Stimulated activated CD8-positive, alpha-beta memory T cell treated with anti-CD3 and anti-CD28 coated beads, Interleukin-2, amount 100 ng/mL, for 48 hours (primary cell): ENCODE results near the gene LMO2.
"Not testable (repeated sequence)": the region's sequence is repeated elsewhere in the genome, so short reads cannot be mapped to it uniquely, and the experiment has no call there.

ENCODE experiments used
- DNase-seq, 2 donors: peaks; one replicate each; pipeline ENCODE4 v3.0.0-alpha.2; 2020; ENCODE audit warnings: low read depth in 2 of 2

The LMO2 gene

DNA sequence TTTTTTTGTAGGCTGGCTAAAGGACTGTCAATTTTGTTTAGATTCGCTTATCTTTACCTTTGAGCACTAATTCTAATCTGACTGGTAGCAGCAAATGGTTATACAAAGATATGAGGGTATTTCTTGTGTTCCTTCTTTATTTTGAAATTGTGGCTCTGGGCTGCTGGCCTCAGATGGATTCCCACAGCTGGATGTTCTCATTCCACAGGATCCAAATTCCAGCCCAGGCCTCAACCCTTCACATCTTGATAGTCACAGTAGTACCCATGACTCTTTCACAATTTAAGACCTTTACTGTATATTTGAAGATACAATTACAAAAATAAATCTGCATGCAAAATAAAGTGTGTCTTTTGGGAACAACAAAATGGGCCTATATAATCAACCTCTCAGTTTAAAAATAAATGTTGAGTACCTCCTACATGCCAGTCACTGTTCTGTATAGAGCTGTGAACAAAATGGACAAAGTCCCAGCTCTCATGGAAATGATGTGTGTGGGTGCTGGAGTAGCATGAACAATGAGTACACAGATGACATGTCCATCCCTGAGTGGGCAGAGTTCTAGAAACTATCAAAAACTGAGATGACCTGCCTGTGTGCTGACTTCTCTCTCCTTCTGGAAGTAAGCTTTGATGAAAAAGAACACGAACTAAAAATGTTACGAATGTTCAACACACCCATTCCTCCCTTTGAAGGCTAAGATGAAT, 65.9 kb downstream of the LMO2 start:
- no peak for DNase-seq

DNA sequence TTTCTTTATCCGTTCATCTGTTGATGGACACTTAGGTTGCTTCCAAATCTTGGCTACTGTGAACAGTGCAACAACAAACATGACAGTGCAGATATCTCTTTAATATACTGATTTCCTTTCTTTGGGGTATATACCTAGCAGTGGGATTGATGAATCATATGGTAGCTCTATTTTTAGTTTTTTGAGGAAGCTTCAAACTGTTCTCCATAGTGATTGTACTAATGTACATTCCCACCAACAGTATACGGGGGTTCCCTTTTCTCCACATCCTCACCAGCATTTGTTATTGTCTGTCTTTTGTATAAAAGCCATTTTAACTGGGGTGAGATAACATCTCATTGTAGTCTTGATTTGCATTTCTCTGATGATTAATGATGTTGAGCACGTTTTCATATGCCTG, 68.9 kb downstream of the LMO2 start:
- DNase-seq = not testable (repeated sequence)

DNA sequence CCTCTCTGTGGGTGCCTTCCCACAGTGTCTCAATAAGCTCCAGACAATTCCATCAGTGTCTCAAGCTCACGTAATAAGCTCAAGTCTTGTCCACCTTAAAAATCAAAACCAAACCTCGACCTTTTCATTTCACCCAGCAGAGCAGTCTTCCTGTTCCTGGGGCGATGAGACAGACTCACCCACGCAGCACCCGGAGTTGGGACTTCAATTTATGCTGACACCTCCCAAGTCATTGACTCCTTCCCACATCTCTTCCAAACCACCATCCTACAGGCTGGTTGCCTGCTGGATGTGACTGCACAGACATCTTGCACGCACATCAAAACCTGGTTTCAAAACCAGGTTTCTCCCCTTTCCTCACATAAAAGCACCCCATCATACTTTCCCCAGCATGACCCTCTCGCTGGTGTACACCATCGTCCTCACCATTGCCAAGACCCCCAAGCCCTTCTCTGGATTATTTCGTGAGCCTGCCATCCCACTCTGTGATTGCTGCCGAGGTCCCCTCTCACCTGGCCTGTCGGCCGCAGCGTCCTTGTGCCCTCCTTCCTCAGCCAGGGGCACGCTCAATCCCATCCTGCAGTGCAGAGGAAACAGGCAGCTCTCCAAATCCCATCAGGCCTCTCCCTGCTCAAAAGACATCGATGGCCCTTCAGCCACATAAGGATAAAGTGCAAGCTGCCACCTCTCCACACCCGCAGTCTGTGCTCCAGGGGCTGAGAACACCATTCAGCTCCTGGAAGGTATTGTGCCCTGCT, 72.4 kb downstream of the LMO2 start:
- no peak for DNase-seq
